NCI-H446 (cell line): ENCODE results near the gene ADCY5.

Experiments
- DNase-seq, 2 experiments: peaks; one replicate each; lab custom pipeline; 2025; lab: John Stamatoyannopoulos, UW

ADCY5 gene

GRCh38 chr3:123406598-123406997, 42.3 kb downstream of the ADCY5 start:
- peak in 1 of 2 experiments; percentile 41 for DNase-seq

DNA sequence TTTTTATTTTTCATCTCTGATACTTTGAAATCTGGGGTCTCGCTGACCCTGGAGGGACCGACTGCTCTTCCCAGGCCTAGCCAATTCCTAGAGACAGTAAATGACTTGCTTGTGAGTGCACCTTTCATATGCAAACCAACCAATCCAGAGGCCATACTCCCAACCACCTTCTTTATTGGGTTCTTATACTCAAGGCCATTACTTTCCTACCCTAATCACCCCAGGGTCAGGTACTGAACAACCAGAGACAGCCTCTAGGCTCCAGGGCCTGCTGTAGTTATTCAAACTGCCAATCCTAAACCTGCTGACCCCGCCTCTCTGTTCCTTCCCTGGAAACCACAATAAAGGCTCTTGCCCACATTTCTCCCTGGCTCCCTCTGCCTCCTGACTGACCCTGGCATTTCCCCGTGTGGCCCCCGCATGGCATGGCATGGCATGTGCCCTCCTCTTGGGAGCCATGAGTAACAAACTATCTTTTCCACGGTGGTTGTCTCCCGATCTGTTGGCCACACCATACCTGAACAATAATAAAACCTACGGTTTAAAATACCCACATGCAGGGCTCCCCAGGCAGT, 42.9 kb downstream of the ADCY5 start:
- DNase-seq: no peak

- DNase-seq: no peak
Observed at GRCh38 chr3:123405021-123405420, 43.9 kb downstream of the ADCY5 start.

DNA sequence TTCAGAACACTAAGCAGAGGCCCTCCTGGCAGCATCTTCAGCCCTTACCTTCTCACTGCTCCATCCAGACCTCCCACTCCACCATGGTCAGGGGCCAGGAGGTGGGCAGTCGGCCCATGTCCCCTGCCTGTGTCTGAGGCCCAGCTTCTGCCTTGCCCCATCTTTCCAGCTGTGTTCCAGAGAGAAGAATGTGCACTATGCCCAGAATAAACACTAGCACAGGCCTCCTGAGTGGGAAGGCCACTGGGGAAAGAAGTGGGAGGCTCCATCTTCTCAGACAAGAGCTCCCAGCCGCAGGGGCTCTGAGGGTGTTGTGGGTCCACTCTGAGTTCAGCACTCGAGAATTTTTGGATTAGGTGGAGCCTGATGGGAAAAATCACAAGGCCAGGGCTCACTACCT, 44.5 kb downstream of the ADCY5 start:
- no peak for DNase-seq

DNA sequence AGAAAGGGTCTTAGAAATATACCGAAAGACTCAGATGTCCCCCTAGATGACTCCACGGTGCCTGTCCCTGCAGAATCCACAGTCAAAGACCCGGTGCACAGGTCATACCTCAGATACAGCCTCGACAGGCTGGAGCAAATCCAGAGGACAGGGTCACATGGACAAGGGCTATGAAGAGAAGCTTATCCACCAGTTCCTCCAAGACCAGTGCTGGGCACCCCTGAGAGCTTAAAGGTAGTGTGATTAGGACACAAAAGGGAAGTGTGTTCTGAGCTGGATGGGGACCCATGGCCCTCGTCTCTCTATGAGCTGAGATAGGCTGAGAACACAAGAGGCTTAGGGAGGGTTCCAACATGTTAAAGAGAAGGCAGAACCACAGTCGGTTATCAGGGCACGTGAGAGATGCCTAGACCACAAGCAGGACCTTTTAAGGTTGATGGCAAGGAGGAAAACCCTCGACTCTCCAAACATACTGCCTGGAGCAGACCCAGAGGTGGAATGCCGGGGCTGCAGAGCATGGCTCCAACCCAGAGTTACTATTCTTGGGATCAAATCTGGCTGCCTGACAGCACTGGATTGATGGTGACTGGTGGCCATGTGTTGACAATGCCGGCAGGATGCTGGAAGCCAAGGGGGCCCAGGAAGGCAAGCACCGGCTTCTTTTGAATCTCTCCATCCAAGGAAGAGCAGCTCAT, 46.9 kb downstream of the ADCY5 start:
- DNase-seq: peak in 1 of 2 experiments; percentile 37

DNA sequence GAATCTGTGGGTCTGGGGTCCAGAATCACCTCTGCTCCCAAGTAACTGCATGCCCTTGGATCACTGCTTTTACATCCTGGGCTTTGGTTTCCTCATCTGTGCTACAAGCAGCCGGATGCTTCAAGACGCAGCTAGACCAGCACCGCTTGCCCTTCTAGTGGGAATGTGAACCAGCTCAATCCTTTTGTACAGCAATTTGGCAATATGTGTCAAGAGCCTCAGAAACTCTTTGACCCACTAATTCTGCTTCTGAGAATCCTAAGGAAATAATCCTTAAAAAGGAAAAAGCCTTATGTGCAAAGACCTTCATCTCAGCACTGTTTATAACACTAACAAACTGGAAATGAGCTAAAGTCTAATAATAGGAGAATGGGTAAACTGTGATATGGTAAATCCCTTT, 48.7 kb downstream of the ADCY5 start:
- DNase-seq: no peak

DNA sequence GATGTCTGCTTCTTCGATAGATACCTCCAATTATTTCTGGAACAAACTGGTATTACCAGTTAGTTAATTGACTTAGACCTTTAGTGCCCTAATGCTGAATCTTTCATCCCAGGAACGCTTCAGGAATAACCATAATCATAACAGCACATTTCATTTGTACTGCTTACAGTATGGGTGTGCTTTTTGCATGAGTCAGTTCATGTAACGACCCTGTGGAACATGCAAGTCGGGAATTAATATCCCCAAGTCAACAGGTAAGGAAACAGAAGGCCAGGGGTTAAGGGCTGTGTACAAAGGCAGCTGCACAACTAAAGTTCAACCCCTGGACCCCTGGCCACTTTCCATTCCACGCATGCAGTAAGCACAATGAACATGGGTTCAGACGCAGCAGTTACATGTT, 49.2 kb downstream of the ADCY5 start:
- no peak for DNase-seq

- DNase-seq: no peak
Observed at GRCh38 chr3:123397921-123398785, 50.7 kb downstream of the ADCY5 start.

DNA sequence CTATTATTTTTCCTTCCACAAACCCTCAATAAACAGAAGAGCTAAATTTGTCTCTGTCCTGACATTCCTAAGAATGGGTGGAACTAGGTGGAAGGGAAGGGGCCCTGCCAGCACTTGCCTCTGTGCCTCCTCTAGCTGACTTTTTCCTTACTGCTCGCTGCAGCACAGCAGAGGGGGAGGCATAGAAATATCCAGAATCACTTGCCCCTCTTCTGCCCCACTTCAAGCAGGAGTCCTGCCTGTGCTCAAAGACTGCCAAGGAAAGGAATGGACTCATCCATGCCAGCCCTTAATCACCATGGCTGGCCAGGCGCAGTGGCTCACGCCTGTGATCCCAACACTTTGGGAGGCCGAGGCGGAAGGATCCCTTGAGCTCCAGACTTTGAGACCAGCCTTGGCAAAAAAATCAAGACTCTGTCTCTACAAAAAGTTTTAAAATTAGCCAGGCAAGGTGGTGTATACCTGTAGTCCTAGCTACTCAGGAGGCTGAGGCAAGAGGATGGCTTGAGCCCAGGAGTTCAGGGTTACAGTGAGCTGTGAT, 51.8 kb downstream of the ADCY5 start:
- DNase-seq: no peak

GRCh38 chr3:123396171-123397049, 52.5 kb downstream of the ADCY5 start:
- no peak for DNase-seq

GRCh38 chr3:123395235-123395634, 53.7 kb downstream of the ADCY5 start:
- no peak for DNase-seq

DNA sequence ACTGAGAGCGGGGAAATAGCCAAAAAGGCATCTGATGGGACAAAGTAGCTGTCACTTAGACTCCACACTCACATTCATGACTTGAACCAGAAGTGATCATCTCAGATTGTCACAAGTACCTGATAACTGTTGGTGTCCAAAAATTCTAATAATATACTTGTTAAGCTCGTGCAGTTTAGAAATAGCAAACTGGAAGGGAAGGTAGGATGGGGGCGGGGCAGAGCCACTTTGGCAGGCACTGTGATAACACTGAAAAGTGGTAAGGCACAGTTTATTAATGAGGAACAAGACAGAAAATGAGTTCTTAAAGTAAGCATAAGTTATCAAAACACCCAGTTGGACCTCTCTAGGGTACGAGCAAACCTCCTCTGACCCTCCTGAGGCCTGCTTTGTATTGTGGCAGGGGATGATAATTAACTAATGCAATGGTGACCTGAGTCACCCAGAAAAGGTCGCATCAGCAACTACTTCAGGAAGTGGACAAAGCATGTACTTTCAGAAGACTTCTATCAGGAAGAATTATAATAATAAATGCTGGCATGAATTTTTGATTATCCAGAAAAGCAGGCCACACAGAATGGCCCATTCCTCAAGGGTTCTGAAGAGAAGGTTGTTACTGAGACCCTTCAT, 54.4 kb downstream of the ADCY5 start:
- no peak for DNase-seq

DNA sequence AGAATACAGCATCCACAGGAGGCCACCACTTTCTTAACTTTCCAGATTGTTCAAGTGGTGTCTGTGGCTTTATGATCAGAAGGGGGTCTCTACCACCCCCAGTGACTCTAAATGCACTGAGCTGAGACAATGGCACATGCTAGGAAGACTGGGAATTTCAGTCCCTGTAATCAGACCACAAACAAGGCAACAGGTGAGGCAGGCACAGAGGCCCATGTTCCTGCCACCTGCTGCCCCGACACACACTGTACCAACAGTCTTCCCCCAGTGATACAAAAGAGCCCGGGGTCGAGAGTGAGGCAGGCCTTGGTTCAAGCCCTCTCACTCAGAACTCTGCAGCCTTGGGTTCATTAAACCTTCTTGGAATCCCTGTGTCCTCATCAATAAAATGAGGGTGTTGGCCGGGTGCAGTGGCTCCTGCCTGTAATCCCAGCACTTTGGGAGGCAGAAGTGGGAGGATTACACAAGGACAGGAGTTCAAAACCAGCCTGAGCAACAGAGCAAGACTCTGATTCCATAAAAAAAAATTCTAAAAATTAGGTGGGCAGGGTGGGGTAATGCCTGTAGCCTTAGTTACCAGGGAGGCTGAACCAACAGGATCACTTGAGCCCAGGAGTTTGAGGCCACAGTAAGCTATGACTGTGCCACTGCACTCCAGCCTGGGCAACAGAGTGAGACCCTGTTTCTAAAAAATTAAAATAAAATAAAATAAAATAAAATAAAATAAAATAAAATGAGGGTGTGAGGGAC, 55.8 kb downstream of the ADCY5 start:
- no peak for DNase-seq

- no peak for DNase-seq
Observed at GRCh38 chr3:123392368-123392767, 56.5 kb downstream of the ADCY5 start.

GRCh38 chr3:123390865-123391600, 57.9 kb downstream of the ADCY5 start:
- DNase-seq: no peak

DNA sequence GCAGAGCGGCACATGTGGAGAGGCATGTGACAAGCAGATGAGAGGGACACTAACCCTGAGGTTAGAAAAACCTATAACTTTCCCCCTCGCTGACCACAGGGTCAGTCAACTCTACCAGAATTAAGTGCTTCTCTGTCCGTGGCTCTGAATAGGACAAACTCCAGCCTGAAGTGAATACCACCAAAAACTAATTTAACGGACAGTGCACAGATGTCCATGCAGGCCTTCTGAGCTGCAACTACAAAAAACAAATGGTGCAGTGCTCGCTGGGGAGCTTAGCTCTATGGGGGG, 59.3 kb downstream of the ADCY5 start:
- no peak for DNase-seq

GRCh38 chr3:123388811-123389627, 59.9 kb downstream of the ADCY5 start:
- DNase-seq: no peak

GRCh38 chr3:123388042-123388441, 60.8 kb downstream of the ADCY5 start:
- DNase-seq: no peak

DNA sequence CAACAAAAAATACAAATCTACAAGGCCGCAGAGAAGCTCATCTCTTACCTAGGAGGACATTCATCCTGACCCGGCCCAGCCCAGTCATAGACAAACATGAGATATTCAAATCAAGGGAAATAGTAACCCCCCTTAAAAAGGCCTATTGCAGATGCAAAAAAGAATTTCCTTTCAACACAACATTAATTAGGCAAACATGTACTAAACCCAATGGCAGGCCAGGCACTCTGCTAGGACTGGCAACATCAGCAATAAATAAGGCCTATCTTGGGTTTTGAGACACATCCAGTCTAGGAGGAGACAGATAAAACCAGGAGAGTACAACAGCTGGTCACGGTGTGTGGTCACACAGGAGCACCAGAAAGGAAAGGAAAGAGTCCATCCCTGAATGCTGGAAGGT, 61.4 kb downstream of the ADCY5 start:
- DNase-seq: no peak
